ENCODE results near the gene HOXB7. TPM values are rescaled to one million over a fixed set of nuclear protein-coding genes. Genes with fewer than 3 reads are reported as not detected.

Gene HOXB7
- total and polyA plus RNA-seq, 10 of the 15 experiments (the other 5 are each of a cell fraction or from before 2014, with no cell fraction given): 2.8 to 7.4 (median 4.2) TPM

- H3K27ac ChIP-seq (ENCODE audit: control insufficient read depth, insufficient read depth): no peak overlapping the region
- FAIRE-seq: no peak
- no TSS peak for BruUV-seq (replicated peaks)
- in situ Hi-C loops (cut with MboI): loop anchor here (5.0 kb wide), 1 partner anchor 336 kb away; no protein-coding TSS in a partner anchor
- H2AFZ ChIP-seq (ENCODE audit: control insufficient read depth, low read depth, low read length): peak overlapping the region; percentile 71
- H3K4me2 ChIP-seq (ENCODE audit: control insufficient read depth, insufficient read depth): peak overlapping the region; percentile 66
- no peaks in the 10 kb centered on the region for H3K9me3 ChIP-seq (replicated peaks; ENCODE audit: control insufficient read depth, insufficient read depth, low read length)
- ChIA-PET SMC1A (ENCODE audit: uncharacterized antibody, unreplicated experiment) (no interaction called here), POLR2A (no interaction called here), CTCF (interaction anchor here (0.7 to 2.2 kb wide), 3 partner anchors 21 to 472 kb away, joined by 3 to 7 read pairs (median 5); no protein-coding TSS in a partner anchor), RAD21 (ENCODE audit: unreplicated experiment) (no interaction called here)
- TF ChIP-seq STAT3 (IDR thresholded peaks at IDR 0.05; ENCODE audit: low read depth, low read length) (no peak), BHLHE40 (IDR thresholded peaks at IDR 0.05; ENCODE audit: borderline replicate concordance in 1 of 2, low read depth in 2 of 2, low read length in 1 of 2) (0 out of 4 replicates have a peak, but pooled peaks of 1 of the 2 experiments have one; percentile 4), SPI1 (IDR thresholded peaks at IDR 0.05; ENCODE audit: borderline replicate concordance, insufficient read depth, low read depth, low read length) (peak; percentile 57; the same call in 1 of the 2 replicates), ZNF24 (IDR thresholded peaks at IDR 0.05) (no peak), IKZF1 (conservative IDR thresholded peaks at IDR 0.05) (peak; percentile 48; the same call in 1 of the 2 replicates), IRF5 (IDR thresholded peaks at IDR 0.05; ENCODE audit: borderline replicate concordance) (no peak), DPF2 (IDR thresholded peaks at IDR 0.05) (0 out of 2 replicates have a peak, but pooled peaks have one; percentile 22), NRF1 (conservative IDR thresholded peaks at IDR 0.05; ENCODE audit: low read depth, low read length) (0 out of 2 replicates have a peak, but pooled peaks have one; percentile 21), LARP7 (IDR thresholded peaks at IDR 0.05) (0 out of 2 replicates have a peak, but pooled peaks have one; percentile 48), SUZ12 (IDR thresholded peaks at IDR 0.05; ENCODE audit: unreplicated experiment) (peak; percentile 94)
- no peak overlapping the region; the same call in 1 of the 2 replicates for H3K9ac ChIP-seq (ENCODE audit: control insufficient read depth, insufficient read depth, low read length)
- 2% methylated on average over 68 of the region's 68 CpGs for WGBS (ENCODE audit: insufficient coverage, insufficient replicate concordance, low lambda C conversion rate, missing lambda C conversion rate)
- intact Hi-C loops (cut with micrococcal nuclease; ENCODE audit: unreplicated experiment): no loop called here
- H3K4me1 ChIP-seq (ENCODE audit: control insufficient read depth, insufficient read depth, low read length): peaks cover 10% of the 10 kb centered on the region
- ATAC-seq: peak; percentile 78
- no peak for DNase-seq (ENCODE audit: low read depth, low spot score)
- peak overlapping the region; percentile 79 for H3K4me3 ChIP-seq
- no peaks in the 10 kb centered on the region for H3K36me3 ChIP-seq (ENCODE audit: control insufficient read depth in 2 of 2, insufficient read depth in 2 of 2, low read length in 1 of 2)
- no peaks in the 10 kb centered on the region for H4K20me1 ChIP-seq (ENCODE audit: control insufficient read depth, insufficient read depth)
- H3K79me2 ChIP-seq (ENCODE audit: control insufficient read depth, insufficient read depth, low read length): no peaks in the 10 kb centered on the region
- peaks cover 15 to 47% of the 10 kb centered on the region in 2 experiments for H3K27me3 ChIP-seq (replicated peaks in 1 of 2; ENCODE audit: control insufficient read depth in 2 of 2, insufficient read depth in 2 of 2, low read length in 1 of 2)
These were observed 12.8 kb downstream of the HOXB7 start for GRCh38 chr17:48597778-48598631.

Measured in GM12878 (cell line).